Measurements from ENCODE around the gene PHF10.

DNA sequence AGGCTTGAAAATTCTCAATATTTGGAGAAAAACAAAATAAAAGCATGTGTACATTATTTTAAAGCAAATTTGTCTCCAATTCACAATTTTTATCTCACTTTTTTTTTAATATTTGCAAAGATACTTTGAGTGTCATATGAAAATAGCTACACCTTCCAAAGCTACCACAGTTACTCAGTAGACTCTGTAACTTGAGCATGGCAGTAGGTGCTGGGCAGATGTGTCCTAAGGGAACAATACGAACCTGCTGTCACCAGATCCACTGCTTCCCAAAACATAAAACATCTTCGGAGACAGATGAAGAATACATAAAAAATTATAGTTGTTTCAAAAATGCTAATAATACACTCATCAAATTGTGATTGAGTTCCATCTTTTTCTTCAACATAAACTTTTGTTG, 33.0 kb downstream of the PHF10 start:
- TF ChIP-seq POLR2AphosphoS5 (IDR thresholded peaks at IDR 0.05; ENCODE audit: low read depth, low read length), result no peak
- TF ChIP-seq, protein P1, sequence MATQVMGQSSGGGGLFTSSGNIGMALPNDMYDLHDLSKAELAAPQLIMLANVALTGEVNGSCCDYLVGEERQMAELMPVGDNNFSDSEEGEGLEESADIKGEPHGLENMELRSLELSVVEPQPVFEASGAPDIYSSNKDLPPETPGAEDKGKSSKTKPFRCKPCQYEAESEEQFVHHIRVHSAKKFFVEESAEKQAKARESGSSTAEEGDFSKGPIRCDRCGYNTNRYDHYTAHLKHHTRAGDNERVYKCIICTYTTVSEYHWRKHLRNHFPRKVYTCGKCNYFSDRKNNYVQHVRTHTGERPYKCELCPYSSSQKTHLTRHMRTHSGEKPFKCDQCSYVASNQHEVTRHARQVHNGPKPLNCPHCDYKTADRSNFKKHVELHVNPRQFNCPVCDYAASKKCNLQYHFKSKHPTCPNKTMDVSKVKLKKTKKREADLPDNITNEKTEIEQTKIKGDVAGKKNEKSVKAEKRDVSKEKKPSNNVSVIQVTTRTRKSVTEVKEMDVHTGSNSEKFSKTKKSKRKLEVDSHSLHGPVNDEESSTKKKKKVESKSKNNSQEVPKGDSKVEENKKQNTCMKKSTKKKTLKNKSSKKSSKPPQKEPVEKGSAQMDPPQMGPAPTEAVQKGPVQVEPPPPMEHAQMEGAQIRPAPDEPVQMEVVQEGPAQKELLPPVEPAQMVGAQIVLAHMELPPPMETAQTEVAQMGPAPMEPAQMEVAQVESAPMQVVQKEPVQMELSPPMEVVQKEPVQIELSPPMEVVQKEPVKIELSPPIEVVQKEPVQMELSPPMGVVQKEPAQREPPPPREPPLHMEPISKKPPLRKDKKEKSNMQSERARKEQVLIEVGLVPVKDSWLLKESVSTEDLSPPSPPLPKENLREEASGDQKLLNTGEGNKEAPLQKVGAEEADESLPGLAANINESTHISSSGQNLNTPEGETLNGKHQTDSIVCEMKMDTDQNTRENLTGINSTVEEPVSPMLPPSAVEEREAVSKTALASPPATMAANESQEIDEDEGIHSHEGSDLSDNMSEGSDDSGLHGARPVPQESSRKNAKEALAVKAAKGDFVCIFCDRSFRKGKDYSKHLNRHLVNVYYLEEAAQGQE (IDR thresholded peaks at IDR 0.05; ENCODE audit: insufficient read depth in 1 of 2, low read depth in 2 of 2, low read length in 2 of 2), result no peak
- TF ChIP-seq TAF1 (IDR thresholded peaks at IDR 0.05; ENCODE audit: borderline replicate concordance, insufficient read depth, low read length), result no peak
- no peak for TF ChIP-seq FOXP2 (optimal IDR thresholded peaks at IDR 0.05; ENCODE audit: borderline replicate concordance, extremely low read depth, extremely low read length, insufficient read depth)
- no peak for TF ChIP-seq SIN3A (IDR thresholded peaks at IDR 0.05; ENCODE audit: borderline replicate concordance, insufficient read depth, low read length)
